H7 (cell line): ENCODE measurements around the gene EPB42. TPM values are rescaled to one million over a fixed set of nuclear protein-coding genes. Genes with fewer than 3 reads are reported as not detected.
"Not testable (repeated sequence)": the region's sequence is repeated elsewhere in the genome, so short reads cannot be mapped to it uniquely, and the experiment has no call there.

Source experiments
- DNase-seq: peaks from one replicate; pipeline ENCODE4 v3.0.0; 2012
- H3K27me3 ChIP-seq: 2 replicates; pipeline ENCODE4 v1.6.0; 2011; ENCODE audit warnings: mild to moderate bottlenecking, low read length; ENCODE audit not compliant: control insufficient read depth, insufficient read depth
- H3K36me3 ChIP-seq: replicated peaks from 2 replicates; pipeline ENCODE4 v1.5.1; 2011; ENCODE audit warnings: low read length; ENCODE audit not compliant: control insufficient read depth, insufficient read depth
- H3K4me3 ChIP-seq: 2 replicates; pipeline ENCODE4 v1.5.1; 2011; ENCODE audit warnings: low read depth, mild to moderate bottlenecking, control low read depth, low read length, moderate library complexity; ENCODE audit not compliant: insufficient read depth
- total RNA-seq: library from RNA; depleted of rRNA; stranded (reverse); fragments of >200 nt; shearing (Covaris generic); gene quantifications from 2 replicates; pipeline ENCODE4 v1.2.3, GENCODE V29; 2014

The EPB42 gene
- total RNA-seq, 1 experiment from 2014 or later = not detected

- no peaks in the 10 kb centered on the region for H3K36me3 ChIP-seq
- no peaks in the 10 kb centered on the region for H3K27me3 ChIP-seq
- H3K4me3 ChIP-seq = no peak overlapping the region
- DNase-seq = peak; percentile 15
Measured at GRCh38 chr15:43211224-43211735, 9.5 kb downstream of the EPB42 start.

- DNase-seq = peak; percentile 27
- Histone ChIP-seq H3K36me3 (no peaks in the 10 kb centered on the region), H3K27me3 (no peaks in the 10 kb centered on the region), H3K4me3 (no peak overlapping the region)
Measured at GRCh38 chr15:43210807-43211206, 10.0 kb downstream of the EPB42 start.

GRCh38 chr15:43210172-43210745 is 10.6 kb downstream of the EPB42 start:
- peak; percentile 16 for DNase-seq
- no peaks in the 10 kb centered on the region for H3K27me3 ChIP-seq
- no peak overlapping the region for H3K4me3 ChIP-seq
- no peaks in the 10 kb centered on the region for H3K36me3 ChIP-seq

GRCh38 chr15:43209059-43209824 is 11.6 kb downstream of the EPB42 start:
- no peaks in the 10 kb centered on the region for H3K36me3 ChIP-seq
- no peak overlapping the region for H3K4me3 ChIP-seq
- no peaks in the 10 kb centered on the region for H3K27me3 ChIP-seq
- peak; percentile 89 for DNase-seq

- H3K4me3 ChIP-seq = no peak overlapping the region
- H3K27me3 ChIP-seq = no peaks in the 10 kb centered on the region
- H3K36me3 ChIP-seq = no peaks in the 10 kb centered on the region
- DNase-seq = peak; percentile 11
Measured at GRCh38 chr15:43208052-43209002, 12.5 kb downstream of the EPB42 start.

- no peaks in the 10 kb centered on the region for H3K36me3 ChIP-seq
- peak; percentile 10 for DNase-seq
- H3K27me3 ChIP-seq = no peaks in the 10 kb centered on the region
- H3K4me3 ChIP-seq = no peak overlapping the region
Measured at GRCh38 chr15:43207024-43207423, 13.8 kb downstream of the EPB42 start.

GRCh38 chr15:43206054-43206453 is 14.8 kb downstream of the EPB42 start:
- peak; percentile 8 for DNase-seq
- Histone ChIP-seq H3K36me3 (no peaks in the 10 kb centered on the region), H3K4me3 (no peak overlapping the region), H3K27me3 (no peaks in the 10 kb centered on the region)

GRCh38 chr15:43204016-43204901 is 16.6 kb downstream of the EPB42 start:
- Histone ChIP-seq H3K36me3 (no peaks in the 10 kb centered on the region), H3K4me3 (no peak overlapping the region), H3K27me3 (no peaks in the 10 kb centered on the region)
- peak; percentile 80 for DNase-seq

- H3K4me3 ChIP-seq = no peak overlapping the region
- H3K36me3 ChIP-seq = no peaks in the 10 kb centered on the region
- no peaks in the 10 kb centered on the region for H3K27me3 ChIP-seq
- no peak for DNase-seq
Measured at GRCh38 chr15:43199945-43200488, 20.8 kb downstream of the EPB42 start.

GRCh38 chr15:43198992-43199391 is 21.8 kb downstream of the EPB42 start:
- Histone ChIP-seq H3K27me3 (no peaks in the 10 kb centered on the region), H3K36me3 (no peaks in the 10 kb centered on the region; the same call in 1 of the 2 replicates), H3K4me3 (no peak overlapping the region)
- no peak for DNase-seq

- not testable (repeated sequence) for H3K36me3 ChIP-seq, DNase-seq, H3K4me3 ChIP-seq, H3K27me3 ChIP-seq
Measured at GRCh38 chr15:43198556-43198955, 22.3 kb downstream of the EPB42 start.

- H3K36me3 ChIP-seq, H3K4me3 ChIP-seq, DNase-seq, H3K27me3 ChIP-seq: not testable (repeated sequence)
Measured at GRCh38 chr15:43197773-43198172, 23.0 kb downstream of the EPB42 start.

GRCh38 chr15:43196760-43197548 is 23.9 kb downstream of the EPB42 start:
- no peak for DNase-seq
- Histone ChIP-seq H3K36me3 (peaks cover 2% of the 10 kb centered on the region; the same call in 1 of the 2 replicates), H3K4me3 (no peak overlapping the region), H3K27me3 (no peaks in the 10 kb centered on the region)
